Measurements from ENCODE around the gene PCDHB10. TPM values are rescaled to one million over a fixed set of nuclear protein-coding genes. Genes with fewer than 3 reads are reported as not detected.
"Not testable (repeated sequence)": the region's sequence is repeated elsewhere in the genome, so short reads cannot be mapped to it uniquely, and the experiment has no call there.

The PCDHB10 gene
- total RNA-seq, 1 donor from 2014 or later: 0.26 TPM

- peak; percentile 4 for DNase-seq (ENCODE audit: low read depth)
- H3K27me3 ChIP-seq (ENCODE audit: control insufficient read depth, insufficient read depth, low read length); H3K36me3 ChIP-seq (ENCODE audit: control insufficient read depth, insufficient read depth, low read length); FAIRE-seq; H3K4me3 ChIP-seq (ENCODE audit: low read depth, low read length): not testable (repeated sequence)
- TF ChIP-seq, protein P1, sequence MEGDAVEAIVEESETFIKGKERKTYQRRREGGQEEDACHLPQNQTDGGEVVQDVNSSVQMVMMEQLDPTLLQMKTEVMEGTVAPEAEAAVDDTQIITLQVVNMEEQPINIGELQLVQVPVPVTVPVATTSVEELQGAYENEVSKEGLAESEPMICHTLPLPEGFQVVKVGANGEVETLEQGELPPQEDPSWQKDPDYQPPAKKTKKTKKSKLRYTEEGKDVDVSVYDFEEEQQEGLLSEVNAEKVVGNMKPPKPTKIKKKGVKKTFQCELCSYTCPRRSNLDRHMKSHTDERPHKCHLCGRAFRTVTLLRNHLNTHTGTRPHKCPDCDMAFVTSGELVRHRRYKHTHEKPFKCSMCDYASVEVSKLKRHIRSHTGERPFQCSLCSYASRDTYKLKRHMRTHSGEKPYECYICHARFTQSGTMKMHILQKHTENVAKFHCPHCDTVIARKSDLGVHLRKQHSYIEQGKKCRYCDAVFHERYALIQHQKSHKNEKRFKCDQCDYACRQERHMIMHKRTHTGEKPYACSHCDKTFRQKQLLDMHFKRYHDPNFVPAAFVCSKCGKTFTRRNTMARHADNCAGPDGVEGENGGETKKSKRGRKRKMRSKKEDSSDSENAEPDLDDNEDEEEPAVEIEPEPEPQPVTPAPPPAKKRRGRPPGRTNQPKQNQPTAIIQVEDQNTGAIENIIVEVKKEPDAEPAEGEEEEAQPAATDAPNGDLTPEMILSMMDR (IDR thresholded peaks at IDR 0.05; ENCODE audit: insufficient read depth, low read length, severe bottlenecking): peak; percentile 8
Measured at GRCh38 chr5:141213656-141214339, 21.6 kb downstream of the PCDHB10 start, which contains the start of gene PCDHB13. Gene PCDHB13, plus strand, starts transcription at chr5:141213919. Its CDS starts 205 bp downstream, at chr5:141214124.

DNA sequence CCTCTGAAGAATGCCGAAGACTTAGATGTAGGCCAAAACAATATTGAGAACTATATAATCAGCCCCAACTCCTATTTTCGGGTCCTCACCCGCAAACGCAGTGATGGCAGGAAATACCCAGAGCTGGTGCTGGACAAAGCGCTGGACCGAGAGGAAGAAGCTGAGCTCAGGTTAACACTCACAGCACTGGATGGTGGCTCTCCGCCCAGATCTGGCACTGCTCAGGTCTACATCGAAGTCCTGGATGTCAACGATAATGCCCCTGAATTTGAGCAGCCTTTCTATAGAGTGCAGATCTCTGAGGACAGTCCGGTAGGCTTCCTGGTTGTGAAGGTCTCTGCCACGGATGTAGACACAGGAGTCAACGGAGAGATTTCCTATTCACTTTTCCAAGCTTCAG is 22.4 kb downstream of the PCDHB10 start:
- H3K27me3 ChIP-seq (ENCODE audit: control insufficient read depth, insufficient read depth, low read length); FAIRE-seq; H3K36me3 ChIP-seq (ENCODE audit: control insufficient read depth, insufficient read depth, low read length); H3K4me3 ChIP-seq (ENCODE audit: low read depth, low read length); DNase-seq (ENCODE audit: low read depth): not testable (repeated sequence)

DNA sequence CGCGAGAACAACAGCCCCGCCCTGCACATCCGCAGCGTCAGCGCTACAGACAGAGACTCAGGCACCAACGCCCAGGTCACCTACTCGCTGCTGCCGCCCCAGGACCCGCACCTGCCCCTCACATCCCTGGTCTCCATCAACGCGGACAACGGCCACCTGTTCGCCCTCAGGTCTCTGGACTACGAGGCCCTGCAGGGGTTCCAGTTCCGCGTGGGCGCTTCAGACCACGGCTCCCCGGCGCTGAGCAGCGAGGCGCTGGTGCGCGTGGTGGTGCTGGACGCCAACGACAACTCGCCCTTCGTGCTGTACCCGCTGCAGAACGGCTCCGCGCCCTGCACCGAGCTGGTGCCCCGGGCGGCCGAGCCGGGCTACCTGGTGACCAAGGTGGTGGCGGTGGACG is 23.4 kb downstream of the PCDHB10 start:
- not testable (repeated sequence) for FAIRE-seq; H3K4me3 ChIP-seq (ENCODE audit: low read depth, low read length); H3K27me3 ChIP-seq (ENCODE audit: control insufficient read depth, insufficient read depth, low read length); H3K36me3 ChIP-seq (ENCODE audit: control insufficient read depth, insufficient read depth, low read length); DNase-seq (ENCODE audit: low read depth)

DNA sequence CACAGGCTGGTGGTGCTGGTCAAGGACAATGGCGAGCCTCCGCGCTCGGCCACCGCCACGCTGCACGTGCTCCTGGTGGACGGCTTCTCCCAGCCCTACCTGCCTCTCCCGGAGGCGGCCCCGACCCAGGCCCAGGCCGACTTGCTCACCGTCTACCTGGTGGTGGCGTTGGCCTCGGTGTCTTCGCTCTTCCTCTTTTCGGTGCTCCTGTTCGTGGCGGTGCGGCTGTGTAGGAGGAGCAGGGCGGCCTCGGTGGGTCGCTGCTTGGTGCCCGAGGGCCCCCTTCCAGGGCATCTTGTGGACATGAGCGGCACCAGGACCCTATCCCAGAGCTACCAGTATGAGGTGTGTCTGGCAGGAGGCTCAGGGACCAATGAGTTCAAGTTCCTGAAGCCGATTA is 23.9 kb downstream of the PCDHB10 start:
- not testable (repeated sequence) for H3K27me3 ChIP-seq (ENCODE audit: control insufficient read depth, insufficient read depth, low read length); H3K36me3 ChIP-seq (ENCODE audit: control insufficient read depth, insufficient read depth, low read length); DNase-seq (ENCODE audit: low read depth); FAIRE-seq; H3K4me3 ChIP-seq (ENCODE audit: low read depth, low read length)

GRCh38 chr5:141223112-141223783 is 31.1 kb downstream of the PCDHB10 start, which contains the start of gene PCDHB14:
Gene PCDHB14, plus strand, starts transcription at chr5:141223343. Its CDS starts 163 bp downstream, at chr5:141223506.
- Histone ChIP-seq H3K4me3 (ENCODE audit: low read depth, low read length) (peak within 1 kb of the TSS; percentile 8), H3K27me3 (ENCODE audit: control insufficient read depth, insufficient read depth, low read length) (no peaks in the 10 kb centered on the region), H3K36me3 (ENCODE audit: control insufficient read depth, insufficient read depth, low read length) (no peaks in the 10 kb centered on the region)
- peak; percentile 13 for DNase-seq (ENCODE audit: low read depth)
- TF ChIP-seq, protein P1 (IDR thresholded peaks at IDR 0.05; ENCODE audit: insufficient read depth, low read length, severe bottlenecking): no peak
- no peak for FAIRE-seq

DNA sequence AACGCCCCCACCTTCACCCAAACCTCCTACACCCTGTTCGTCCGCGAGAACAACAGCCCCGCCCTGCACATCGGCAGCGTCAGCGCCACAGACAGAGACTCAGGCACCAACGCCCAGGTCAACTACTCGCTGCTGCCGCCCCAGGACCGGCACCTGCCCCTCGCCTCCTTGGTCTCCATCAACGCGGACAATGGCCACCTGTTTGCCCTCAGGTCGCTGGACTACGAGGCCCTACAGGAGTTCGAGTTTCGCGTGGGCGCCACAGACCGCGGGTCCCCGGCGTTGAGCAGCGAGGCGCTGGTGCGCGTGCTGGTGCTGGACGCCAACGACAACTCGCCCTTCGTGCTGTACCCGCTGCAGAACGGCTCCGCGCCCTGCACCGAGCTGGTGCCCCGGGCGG is 32.7 kb downstream of the PCDHB10 start:
- H3K36me3 ChIP-seq (ENCODE audit: control insufficient read depth, insufficient read depth, low read length); FAIRE-seq; H3K27me3 ChIP-seq (ENCODE audit: control insufficient read depth, insufficient read depth, low read length): not testable (repeated sequence)

DNA sequence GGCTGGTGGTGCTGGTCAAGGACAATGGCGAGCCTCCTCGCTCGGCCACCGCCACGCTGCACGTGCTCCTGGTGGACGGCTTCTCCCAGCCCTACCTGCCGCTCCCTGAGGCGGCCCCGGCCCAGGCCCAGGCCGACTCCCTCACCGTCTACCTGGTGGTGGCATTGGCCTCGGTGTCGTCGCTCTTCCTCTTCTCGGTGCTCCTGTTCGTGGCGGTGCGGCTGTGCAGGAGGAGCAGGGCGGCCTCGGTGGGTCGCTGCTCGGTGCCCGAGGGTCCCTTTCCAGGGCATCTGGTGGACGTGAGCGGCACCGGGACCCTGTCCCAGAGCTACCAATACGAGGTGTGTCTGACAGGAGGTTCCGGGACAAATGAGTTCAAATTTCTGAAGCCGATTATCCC is 33.3 kb downstream of the PCDHB10 start:
- H3K36me3 ChIP-seq (ENCODE audit: control insufficient read depth, insufficient read depth, low read length); H3K27me3 ChIP-seq (ENCODE audit: control insufficient read depth, insufficient read depth, low read length); DNase-seq (ENCODE audit: low read depth); FAIRE-seq; H3K4me3 ChIP-seq (ENCODE audit: low read depth, low read length): not testable (repeated sequence)

More for the DNA sequence above, 32.7 kb downstream of the PCDHB10 start:
- not testable (repeated sequence) for H3K4me3 ChIP-seq (ENCODE audit: low read depth, low read length); DNase-seq (ENCODE audit: low read depth)

DNA sequence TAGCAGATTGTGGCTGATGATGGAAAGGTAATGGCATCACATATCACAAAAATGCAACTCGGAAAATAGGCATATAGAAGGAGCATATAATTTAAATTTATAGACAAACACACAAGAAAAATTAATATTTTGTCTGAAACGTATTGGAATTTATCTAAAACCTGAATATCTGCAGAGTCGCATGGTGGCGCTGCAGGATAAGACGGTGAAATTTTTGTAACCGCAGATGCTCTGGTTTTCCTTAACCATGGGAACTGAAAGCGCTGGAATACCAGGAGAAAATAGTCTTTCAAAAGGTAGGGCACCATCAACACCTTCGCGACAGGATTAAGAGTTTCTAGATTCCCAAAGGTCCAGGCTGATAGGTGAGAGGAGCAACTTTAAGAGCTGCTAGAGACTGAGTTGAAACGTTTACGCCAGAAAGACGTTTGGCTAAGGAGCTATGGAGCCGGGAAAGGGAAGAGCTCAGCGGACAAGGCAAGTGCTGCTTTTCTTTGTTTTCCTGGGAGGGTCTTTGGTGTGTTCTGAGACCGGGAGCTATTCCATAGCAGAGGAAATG is 42.0 kb downstream of the PCDHB10 start:
- FAIRE-seq (no peak), DNase-seq (ENCODE audit: low read depth) (no peak)
- Histone ChIP-seq H3K4me3 (ENCODE audit: low read depth, low read length) (no peak overlapping the region), H3K36me3 (ENCODE audit: control insufficient read depth, insufficient read depth, low read length) (no peaks in the 10 kb centered on the region), H3K27me3 (ENCODE audit: control insufficient read depth, insufficient read depth, low read length) (no peaks in the 10 kb centered on the region)
- TF ChIP-seq, protein P1 (IDR thresholded peaks at IDR 0.05; ENCODE audit: insufficient read depth, low read length, severe bottlenecking): no peak

- DNase-seq (ENCODE audit: low read depth): not testable (repeated sequence)
Measured at GRCh38 chr5:141235922-141236321, 43.8 kb downstream of the PCDHB10 start.

More at GRCh38 chr5:141235922-141236321, 43.8 kb downstream of the PCDHB10 start:
- H3K36me3 ChIP-seq (ENCODE audit: control insufficient read depth, insufficient read depth, low read length); H3K4me3 ChIP-seq (ENCODE audit: low read depth, low read length); FAIRE-seq; H3K27me3 ChIP-seq (ENCODE audit: control insufficient read depth, insufficient read depth, low read length): not testable (repeated sequence)

Measured in bronchial epithelial cell (primary cell).